ENCODE measurements around the gene TMEM123. TPM values are rescaled to one million over a fixed set of nuclear protein-coding genes. Genes with fewer than 3 reads are reported as not detected.

The TMEM123 gene
- total RNA-seq, 1 donor from 2014 or later, result 70.2 TPM

DNA sequence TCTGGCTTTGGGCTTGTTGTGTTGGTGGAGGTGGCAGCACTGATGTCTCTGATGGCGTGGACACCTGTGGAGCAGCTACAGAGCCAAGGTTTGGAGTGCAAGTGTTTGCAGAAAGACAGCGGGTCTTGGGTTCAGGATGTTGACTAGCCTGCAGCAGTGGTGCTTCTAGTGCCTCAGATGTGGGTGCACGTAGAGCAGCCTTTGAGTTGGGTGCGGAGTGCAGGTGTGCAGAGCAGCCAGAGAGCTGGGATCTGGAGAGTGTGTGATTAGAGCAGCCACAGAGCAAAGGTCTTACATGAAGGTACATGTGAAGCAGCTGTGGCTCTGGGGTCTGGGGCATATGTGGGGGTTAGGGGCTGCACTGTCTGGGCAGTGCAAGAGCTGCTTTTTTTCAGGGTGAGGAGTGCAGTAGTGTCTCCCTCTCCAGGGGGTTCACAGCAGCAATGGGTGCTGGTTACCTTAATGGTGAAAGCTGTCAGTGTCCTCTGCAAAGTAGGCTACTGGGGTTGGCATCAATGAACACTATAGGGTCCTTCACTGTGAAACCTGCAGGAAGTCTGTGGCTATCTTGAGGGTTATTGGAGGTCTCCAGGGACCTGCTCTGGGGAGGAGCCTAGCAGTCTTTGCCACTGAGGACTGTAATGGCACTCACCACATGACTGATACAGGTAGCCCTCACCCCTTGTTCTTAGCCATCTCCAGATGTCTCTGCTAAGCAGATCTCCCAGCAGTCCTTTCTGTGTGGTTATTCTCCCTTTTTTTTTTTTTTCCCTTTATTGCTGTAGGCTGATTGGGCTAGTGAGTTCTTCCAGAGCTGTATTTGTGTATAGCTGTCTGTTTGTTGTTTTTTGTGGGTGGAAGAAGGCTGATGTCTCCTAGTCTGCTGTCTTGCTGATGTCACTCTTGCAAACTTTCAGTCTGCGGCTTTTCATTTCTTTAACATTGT, 91.2 kb downstream of the TMEM123 start:
- TF ChIP-seq, protein P1, sequence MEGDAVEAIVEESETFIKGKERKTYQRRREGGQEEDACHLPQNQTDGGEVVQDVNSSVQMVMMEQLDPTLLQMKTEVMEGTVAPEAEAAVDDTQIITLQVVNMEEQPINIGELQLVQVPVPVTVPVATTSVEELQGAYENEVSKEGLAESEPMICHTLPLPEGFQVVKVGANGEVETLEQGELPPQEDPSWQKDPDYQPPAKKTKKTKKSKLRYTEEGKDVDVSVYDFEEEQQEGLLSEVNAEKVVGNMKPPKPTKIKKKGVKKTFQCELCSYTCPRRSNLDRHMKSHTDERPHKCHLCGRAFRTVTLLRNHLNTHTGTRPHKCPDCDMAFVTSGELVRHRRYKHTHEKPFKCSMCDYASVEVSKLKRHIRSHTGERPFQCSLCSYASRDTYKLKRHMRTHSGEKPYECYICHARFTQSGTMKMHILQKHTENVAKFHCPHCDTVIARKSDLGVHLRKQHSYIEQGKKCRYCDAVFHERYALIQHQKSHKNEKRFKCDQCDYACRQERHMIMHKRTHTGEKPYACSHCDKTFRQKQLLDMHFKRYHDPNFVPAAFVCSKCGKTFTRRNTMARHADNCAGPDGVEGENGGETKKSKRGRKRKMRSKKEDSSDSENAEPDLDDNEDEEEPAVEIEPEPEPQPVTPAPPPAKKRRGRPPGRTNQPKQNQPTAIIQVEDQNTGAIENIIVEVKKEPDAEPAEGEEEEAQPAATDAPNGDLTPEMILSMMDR (IDR thresholded peaks at IDR 0.05; ENCODE audit: borderline replicate concordance), result no peak
- DNase-seq, result no peak
- no peak overlapping the region for H3K27ac ChIP-seq (replicated peaks)
- peaks cover 77% of the 10 kb centered on the region for H3K36me3 ChIP-seq
- H3K27me3 ChIP-seq (ENCODE audit: low read depth), result no peaks in the 10 kb centered on the region
- intact Hi-C loops (cut with micrococcal nuclease), result no loop called here
- H3K4me3 ChIP-seq, result no peak overlapping the region
- peaks cover 8% of the 10 kb centered on the region for H3K4me1 ChIP-seq
- H3K9me3 ChIP-seq (replicated peaks), result peaks cover 23% of the 10 kb centered on the region

DNA sequence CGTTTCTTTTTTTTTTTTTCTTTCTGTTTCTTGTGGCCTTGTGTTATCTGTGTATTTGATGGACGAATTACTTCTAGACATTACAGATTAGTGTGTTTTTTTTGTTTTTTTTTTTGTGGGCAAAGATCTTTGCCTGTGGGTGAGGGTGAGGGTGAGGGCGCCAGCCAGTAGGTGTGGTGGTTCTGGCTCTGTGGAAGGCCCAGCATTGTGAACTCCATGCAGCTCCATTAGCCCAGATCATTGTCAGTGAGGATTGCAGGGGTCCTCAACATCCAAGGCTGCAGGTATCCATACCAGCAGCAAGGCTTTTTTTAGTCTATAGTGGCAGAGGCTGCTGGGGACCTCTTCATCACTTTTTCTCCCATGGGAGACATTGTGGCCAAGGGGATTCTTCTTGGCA, 91.9 kb downstream of the TMEM123 start:
- Histone ChIP-seq H3K4me3 (no peak overlapping the region), H3K27ac (replicated peaks) (no peak overlapping the region), H3K27me3 (ENCODE audit: low read depth) (no peaks in the 10 kb centered on the region), H3K36me3 (peaks cover 74% of the 10 kb centered on the region), H3K4me1 (peaks cover 8% of the 10 kb centered on the region), H3K9me3 (replicated peaks) (peaks cover 29% of the 10 kb centered on the region)
- TF ChIP-seq, protein P1 (IDR thresholded peaks at IDR 0.05; ENCODE audit: borderline replicate concordance), result no peak
- no peak for DNase-seq
- intact Hi-C loops (cut with micrococcal nuclease), result no loop called here

DNA sequence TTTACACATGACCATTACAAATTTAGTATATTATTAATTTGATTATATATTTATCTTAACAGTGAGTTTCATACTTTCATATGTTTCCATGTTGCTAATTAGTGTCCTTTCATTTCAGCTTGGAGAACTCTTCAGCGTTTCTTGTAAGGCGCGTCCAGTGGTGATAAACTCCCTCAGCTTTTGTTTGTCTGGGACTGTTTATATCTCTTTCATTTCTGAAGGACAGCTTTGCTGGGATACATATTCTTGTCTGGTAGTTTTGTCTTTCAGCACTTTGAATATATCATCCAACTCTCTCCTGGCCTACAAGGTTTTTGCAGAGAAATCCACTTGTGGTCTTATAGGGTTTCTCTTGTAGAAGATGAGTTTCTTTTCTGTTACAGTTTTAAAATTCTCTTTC, 93.2 kb downstream of the TMEM123 start:
- Histone ChIP-seq H3K9me3 (replicated peaks) (peaks cover 35% of the 10 kb centered on the region), H3K36me3 (peaks cover 61% of the 10 kb centered on the region), H3K27me3 (ENCODE audit: low read depth) (no peaks in the 10 kb centered on the region), H3K4me3 (no peak overlapping the region), H3K27ac (replicated peaks) (no peak overlapping the region), H3K4me1 (peaks cover 11% of the 10 kb centered on the region)
- TF ChIP-seq, protein P1 (IDR thresholded peaks at IDR 0.05; ENCODE audit: borderline replicate concordance), result no peak
- DNase-seq, result no peak
- intact Hi-C loops (cut with micrococcal nuclease), result no loop called here

- peaks cover 35% of the 10 kb centered on the region for H3K9me3 ChIP-seq (replicated peaks)
- H3K4me3 ChIP-seq, result no peak overlapping the region
- intact Hi-C loops (cut with micrococcal nuclease), result no loop called here
- H3K36me3 ChIP-seq, result peaks cover 47% of the 10 kb centered on the region
- no peak for DNase-seq
- peaks cover 12% of the 10 kb centered on the region for H3K4me1 ChIP-seq
- H3K27me3 ChIP-seq (ENCODE audit: low read depth), result no peaks in the 10 kb centered on the region
- H3K27ac ChIP-seq (replicated peaks), result no peak overlapping the region
- TF ChIP-seq, protein P1 (IDR thresholded peaks at IDR 0.05; ENCODE audit: borderline replicate concordance), result no peak
Measured at GRCh38 chr11:102357116-102357515, 95.4 kb downstream of the TMEM123 start.

DNA sequence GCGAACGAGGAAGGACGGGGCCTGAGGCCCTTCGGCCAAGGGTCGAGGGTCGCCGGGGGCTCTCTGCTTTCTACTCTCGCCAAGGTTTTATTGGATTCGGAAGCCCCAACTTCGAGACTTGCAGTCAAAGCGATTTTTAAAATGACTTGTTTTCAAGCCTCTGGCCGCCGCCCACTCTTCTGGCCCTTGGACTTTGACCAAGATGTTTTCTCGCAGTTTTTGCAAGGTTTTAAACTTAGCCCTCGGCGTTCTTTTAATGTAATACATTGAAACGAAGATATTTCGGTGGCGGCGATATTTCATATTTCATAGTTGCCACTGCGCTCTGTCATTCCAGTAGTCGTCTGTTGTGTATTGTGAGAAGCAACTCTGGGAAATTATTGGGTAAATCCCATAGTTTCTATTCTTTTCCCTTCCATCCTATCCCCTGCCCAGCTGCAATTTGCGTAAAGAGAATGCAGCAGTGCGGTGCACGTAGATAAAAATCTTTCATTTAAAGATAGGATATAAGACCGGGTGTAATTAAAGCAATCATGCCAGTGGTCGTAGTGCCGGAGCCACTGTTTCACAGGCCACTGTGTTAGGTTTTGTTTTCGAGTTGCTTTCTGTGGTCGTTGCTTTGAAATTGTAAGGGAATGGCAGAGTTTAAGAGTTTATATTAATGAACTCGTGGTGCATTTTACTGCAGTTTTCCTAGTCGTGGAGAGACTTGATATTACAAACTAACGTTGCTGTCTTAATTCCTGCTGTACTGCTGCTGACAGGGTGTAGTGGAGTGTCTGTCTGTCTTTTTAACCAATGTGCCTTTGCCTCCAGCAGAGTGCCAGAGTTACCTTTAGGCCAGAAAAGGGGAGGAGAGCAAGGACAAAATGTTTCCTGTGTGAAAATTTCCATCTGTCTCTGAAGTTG, 104.8 kb downstream of the TMEM123 start:
- intact Hi-C loops (cut with micrococcal nuclease), result no loop called here
- TF ChIP-seq, protein P1 (IDR thresholded peaks at IDR 0.05; ENCODE audit: borderline replicate concordance), result no peak
- H3K27ac ChIP-seq (replicated peaks), result peak overlapping the region; percentile 97
- peak overlapping the region; percentile 85 for H3K4me3 ChIP-seq
- no peak for DNase-seq
- no peaks in the 10 kb centered on the region for H3K27me3 ChIP-seq (ENCODE audit: low read depth)
- H3K9me3 ChIP-seq (replicated peaks), result no peaks in the 10 kb centered on the region
- peaks cover 37% of the 10 kb centered on the region for H3K4me1 ChIP-seq
- peaks cover 27% of the 10 kb centered on the region for H3K36me3 ChIP-seq
